Cardiac septum (tissue), 1 donor: ENCODE data around the gene TRMT6. TPM values are rescaled to one million over a fixed set of nuclear protein-coding genes. Genes with fewer than 3 reads are reported as not detected.

ENCODE experiments used
- DNase-seq: peaks from one replicate; pipeline ENCODE4 v3.0.0-alpha.2; 2020; ENCODE audit warnings: low spot score
- intact Hi-C: fragments of 100-400 bp; cut with DNase I; formaldehyde crosslinking; loops from one replicate; pipeline ENCODE4 v1.14.0; 2022
- total RNA-seq: library from RNA; stranded (reverse); fragmentation: NEBNext Ultra II Directional; extraction: Animal tissue kit (Norgen Biotek cat#: 25700); gene quantifications from one replicate; pipeline ENCODE4 v1.2.1, GENCODE V29; 2021
- donor health status: DM: no; HTN: no; CAD: no.

Gene TRMT6
- total RNA-seq, 1 donor from 2014 or later: 13.5 TPM

GRCh38 chr20:5918856-5919625 is 31.3 kb downstream of the TRMT6 start:
- intact Hi-C loops: no loop called here
- no peak for DNase-seq

- DNase-seq: no peak
- intact Hi-C loops: no loop called here
These were observed 35.5 kb downstream of the TRMT6 start for GRCh38 chr20:5914859-5915258.

- intact Hi-C loops: no loop called here
- no peak for DNase-seq
These were observed 37.2 kb downstream of the TRMT6 start for GRCh38 chr20:5913166-5913565.

- intact Hi-C loops: no loop called here
- no peak for DNase-seq
These were observed 40.1 kb downstream of the TRMT6 start for GRCh38 chr20:5910186-5910585.

GRCh38 chr20:5908981-5909380 is 41.4 kb downstream of the TRMT6 start:
- intact Hi-C loops: no loop called here
- DNase-seq: no peak

GRCh38 chr20:5900908-5901307 is 49.4 kb downstream of the TRMT6 start:
- no peak for DNase-seq
- intact Hi-C loops: no loop called here

- DNase-seq: no peak
- intact Hi-C loops: no loop called here
These were observed 50.9 kb downstream of the TRMT6 start for GRCh38 chr20:5899444-5899843.

- DNase-seq: no peak
- intact Hi-C loops: no loop called here
These were observed 54.7 kb downstream of the TRMT6 start for GRCh38 chr20:5895626-5896025.

- DNase-seq: no peak
- intact Hi-C loops: no loop called here
These were observed 56.7 kb downstream of the TRMT6 start for GRCh38 chr20:5893621-5894020.

- intact Hi-C loops: no loop called here
- DNase-seq: no peak
These were observed 57.3 kb downstream of the TRMT6 start for GRCh38 chr20:5893052-5893451.

- intact Hi-C loops: no loop called here
- no peak for DNase-seq
These were observed 59.4 kb downstream of the TRMT6 start for GRCh38 chr20:5890773-5891441.

- intact Hi-C loops: no loop called here
- DNase-seq: no peak
These were observed 62.3 kb downstream of the TRMT6 start for GRCh38 chr20:5888041-5888440.

GRCh38 chr20:5887386-5887785 is 62.9 kb downstream of the TRMT6 start:
- intact Hi-C loops: no loop called here
- no peak for DNase-seq

Other genes starting within 250 kb of the TRMT6 start
- 4.3 TPM for gene SHLD1, start 200.1 kb downstream of the TRMT6 start, total RNA-seq
- 3.0 TPM for gene CHGB, start 39.0 kb downstream of the TRMT6 start, total RNA-seq
- gene MCM8, start 119 bp upstream of the TRMT6 start, total RNA-seq: 6.1 TPM
- 79.2 TPM for gene CRLS1, start 55.6 kb upstream of the TRMT6 start, total RNA-seq
- gene LRRN4, start 103.5 kb upstream of the TRMT6 start, total RNA-seq: 0.11 TPM
- gene FERMT1, start 172.5 kb upstream of the TRMT6 start, total RNA-seq: 0.54 TPM